ENCODE measurements around the gene NAIF1.
A peak's percentile ranks its signal among the peaks of the same experiment; 100 is the strongest.
"Not testable (repeated sequence)": the region's sequence is repeated elsewhere in the genome, so short reads cannot be mapped to it uniquely, and the experiment has no call there.

NAIF1 gene

GRCh38 chr9:128025736-128026135, 41.4 kb downstream of the NAIF1 start:
- DNase-seq = peak in 1 of 2 donors; percentile 42

GRCh38 chr9:128024761-128025308, 42.3 kb downstream of the NAIF1 start:
- DNase-seq = peak in 1 of 2 donors; percentile 30

GRCh38 chr9:128023671-128024070, 43.4 kb downstream of the NAIF1 start:
- DNase-seq = not testable (repeated sequence)

- DNase-seq = no peak
Observed at GRCh38 chr9:128022886-128023285, 44.2 kb downstream of the NAIF1 start.

DNA sequence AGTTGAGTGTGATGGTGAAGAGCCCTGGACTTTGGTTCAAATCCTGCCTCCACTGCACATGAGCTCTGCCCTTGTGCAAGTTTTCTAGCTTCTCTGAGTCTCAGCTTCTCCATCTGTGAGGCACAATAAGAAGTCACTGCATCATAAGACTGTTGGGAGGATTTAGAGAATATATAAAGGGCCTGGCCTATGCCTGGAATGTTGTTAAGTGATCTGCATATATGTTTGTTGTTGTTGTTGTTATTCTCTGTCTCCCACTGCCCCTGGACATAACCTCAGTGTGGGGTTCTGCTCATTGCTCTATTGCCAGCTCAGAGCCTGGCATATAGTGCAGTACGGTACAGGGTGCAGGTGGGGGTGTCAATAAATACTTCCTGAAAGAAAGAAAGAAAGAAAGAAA, 46.0 kb downstream of the NAIF1 start:
- no peak for DNase-seq

- no peak for DNase-seq
Observed at GRCh38 chr9:128020692-128021091, 46.4 kb downstream of the NAIF1 start.

GRCh38 chr9:128015696-128016095, 51.4 kb downstream of the NAIF1 start:
- no peak for DNase-seq
